Measurements from ENCODE around the gene MYT1. TPM values are rescaled to one million over a fixed set of nuclear protein-coding genes. Genes with fewer than 3 reads are reported as not detected.

MYT1 gene
- total and polyA plus RNA-seq, 2 of the 8 experiments (the other 6 are each of a cell fraction or from before 2014, with no cell fraction given), result 0.63 to 2.0 TPM

GRCh38 chr20:64168381-64169090 is 4.3 kb downstream of the MYT1 start:
- Histone ChIP-seq H3K18ac (ENCODE audit: extremely low read depth, low read length) (no peak overlapping the region), H3K4ac (replicated peaks; ENCODE audit: insufficient read length, low read depth, low read length) (peak overlapping the region; percentile 39), H3K79me2 (ENCODE audit: control insufficient read depth in 1 of 2, insufficient read depth in 2 of 2, low read length in 2 of 2) (no peaks in the 10 kb centered on the region), H3K79me1 (ENCODE audit: low read depth, low read length) (no peaks in the 10 kb centered on the region), H4K5ac (ENCODE audit: insufficient read length, low read depth, low read length) (no peak overlapping the region), H3K9me3 (ENCODE audit: insufficient read depth in 2 of 2, low read depth in 1 of 2, low read length in 1 of 2) (no peaks in the 10 kb centered on the region), H3K36me3 (ENCODE audit: control insufficient read depth in 2 of 4, insufficient read depth in 4 of 4, low read length in 3 of 4) (no peaks in the 10 kb centered on the region), H3K4me1 (replicated peaks in 1 of 4; ENCODE audit: control insufficient read depth in 3 of 4, insufficient read depth in 4 of 4, low read length in 3 of 4) (peaks cover 0 to 5% (median 2%) of the 10 kb centered on the region in 4 experiments; a peak in 3 of 7 replicates), H4K8ac (ENCODE audit: extremely low read depth, insufficient read depth, low read length) (no peak overlapping the region), H3K4me2 (ENCODE audit: insufficient read depth in 1 of 2, low read depth in 2 of 2, low read length in 2 of 2) (no peak overlapping the region), H2BK120ac (replicated peaks; ENCODE audit: low read depth, low read length) (no peak overlapping the region), H4K20me1 (replicated peaks in 1 of 2; ENCODE audit: control insufficient read depth in 1 of 2, insufficient read depth in 2 of 2, low read length in 2 of 2) (no peaks in the 10 kb centered on the region), H2BK5ac (ENCODE audit: low read depth, low read length) (no peak overlapping the region), H2BK12ac (ENCODE audit: low read depth, low read length) (no peak overlapping the region), H3K4me3 (ENCODE audit: extremely low read depth in 1 of 4, insufficient read depth in 2 of 4, low read depth in 3 of 4, low read length in 4 of 4) (no peak overlapping the region), H3K27ac (ENCODE audit: low read depth, low read length) (no peak overlapping the region), H3K9ac (replicated peaks in 1 of 4; ENCODE audit: extremely low read depth in 1 of 4, low read depth in 3 of 4, low read length in 3 of 4) (no peak overlapping the region), H2AFZ (ENCODE audit: low read length) (no peak overlapping the region), H3K56ac (replicated peaks; ENCODE audit: insufficient read length, low read depth, low read length) (no peak overlapping the region), H3K23ac (ENCODE audit: insufficient read length) (no peak overlapping the region), H2BK20ac (ENCODE audit: low read length) (no peak overlapping the region), H2AK5ac (ENCODE audit: low read depth, low read length) (no peak overlapping the region), H4K91ac (replicated peaks; ENCODE audit: insufficient read length, low read length) (no peak overlapping the region), H2BK15ac (ENCODE audit: low read length) (no peak overlapping the region), H3K23me2 (ENCODE audit: low read depth, low read length) (no peaks in the 10 kb centered on the region), H3K14ac (ENCODE audit: insufficient read length) (no peak overlapping the region), H3K27me3 (replicated peaks in 1 of 4; ENCODE audit: control insufficient read depth in 3 of 4, extremely low read depth in 1 of 4, insufficient read depth in 3 of 4, low read length in 3 of 4) (peaks cover 0 to 7% (median 3%) of the 10 kb centered on the region in 4 experiments; a peak in 3 of 7 replicates)
- WGBS, 2 experiments (ENCODE audit: extremely low coverage in 1 of 2, insufficient coverage in 1 of 2, insufficient read length in 1 of 2, insufficient replicate concordance in 2 of 2, low coverage in 1 of 2, low lambda C conversion rate in 2 of 2, missing lambda C conversion rate in 1 of 2), result 86% methylated on average over 12 of the region's 12 CpGs; no CpG with 5 or more reads in 1 of the 2 experiments
- no peak for TF ChIP-seq BACH1 (IDR thresholded peaks at IDR 0.05; ENCODE audit: low read length)
- TF ChIP-seq JUN (IDR thresholded peaks at IDR 0.05; ENCODE audit: low read depth, low read length), result no peak
- TF ChIP-seq, protein P1, sequence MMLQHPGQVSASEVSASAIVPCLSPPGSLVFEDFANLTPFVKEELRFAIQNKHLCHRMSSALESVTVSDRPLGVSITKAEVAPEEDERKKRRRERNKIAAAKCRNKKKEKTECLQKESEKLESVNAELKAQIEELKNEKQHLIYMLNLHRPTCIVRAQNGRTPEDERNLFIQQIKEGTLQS (IDR thresholded peaks at IDR 0.05; ENCODE audit: insufficient read depth, low read depth, low read length), result no peak
- FAIRE-seq, result no peak
- DNase-seq (ENCODE audit: low read depth in 1 of 2, low spot score in 2 of 2), result no peak
- ChIA-PET POLR2A (ENCODE audit: partially characterized antibody) (no interaction called here), CTCF (ENCODE audit: partially characterized antibody) (interaction anchor here (1.0 to 1.3 kb wide), 3 partner anchors 9 to 24 kb away, joined by 3 to 4 read pairs (median 3); no protein-coding TSS in a partner anchor)

Measured in H1 (cell line).